ENCODE measurements around the gene ZNF423.

ZNF423 gene

GRCh38 chr16:49637933-49638672 is 217.8 kb downstream of the ZNF423 start:
- TF ChIP-seq, protein P1, sequence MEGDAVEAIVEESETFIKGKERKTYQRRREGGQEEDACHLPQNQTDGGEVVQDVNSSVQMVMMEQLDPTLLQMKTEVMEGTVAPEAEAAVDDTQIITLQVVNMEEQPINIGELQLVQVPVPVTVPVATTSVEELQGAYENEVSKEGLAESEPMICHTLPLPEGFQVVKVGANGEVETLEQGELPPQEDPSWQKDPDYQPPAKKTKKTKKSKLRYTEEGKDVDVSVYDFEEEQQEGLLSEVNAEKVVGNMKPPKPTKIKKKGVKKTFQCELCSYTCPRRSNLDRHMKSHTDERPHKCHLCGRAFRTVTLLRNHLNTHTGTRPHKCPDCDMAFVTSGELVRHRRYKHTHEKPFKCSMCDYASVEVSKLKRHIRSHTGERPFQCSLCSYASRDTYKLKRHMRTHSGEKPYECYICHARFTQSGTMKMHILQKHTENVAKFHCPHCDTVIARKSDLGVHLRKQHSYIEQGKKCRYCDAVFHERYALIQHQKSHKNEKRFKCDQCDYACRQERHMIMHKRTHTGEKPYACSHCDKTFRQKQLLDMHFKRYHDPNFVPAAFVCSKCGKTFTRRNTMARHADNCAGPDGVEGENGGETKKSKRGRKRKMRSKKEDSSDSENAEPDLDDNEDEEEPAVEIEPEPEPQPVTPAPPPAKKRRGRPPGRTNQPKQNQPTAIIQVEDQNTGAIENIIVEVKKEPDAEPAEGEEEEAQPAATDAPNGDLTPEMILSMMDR (conservative IDR thresholded peaks at IDR 0.05; ENCODE audit: low read length) = no peak
- no peak for DNase-seq (ENCODE audit: low read depth)

DNA sequence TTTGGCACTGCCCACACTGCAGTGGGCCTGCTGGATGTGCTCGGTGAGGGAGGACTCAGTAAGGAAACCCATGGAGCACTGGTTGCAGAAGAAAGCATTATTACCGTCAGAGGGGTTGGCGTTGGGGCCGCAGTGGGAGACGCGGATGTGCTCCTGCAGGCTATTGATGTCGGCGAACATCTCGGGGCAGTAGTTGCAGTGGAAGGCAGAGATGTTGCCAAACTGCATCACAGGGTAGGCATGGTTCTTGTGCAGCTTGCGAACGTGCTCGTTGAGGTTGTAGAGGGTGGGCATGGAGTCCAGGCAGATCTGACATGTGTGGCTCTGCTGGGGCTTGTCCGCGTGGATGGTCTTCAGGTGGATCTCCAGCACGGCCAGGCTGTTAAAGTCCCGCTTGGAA is 218.4 kb downstream of the ZNF423 start:
- DNase-seq (ENCODE audit: low read depth) = no peak
- no peak overlapping the region for H3K4me3 ChIP-seq (ENCODE audit: low read length)
- TF ChIP-seq, protein P1 (conservative IDR thresholded peaks at IDR 0.05; ENCODE audit: low read length) = no peak

More at GRCh38 chr16:49637933-49638672, 217.8 kb downstream of the ZNF423 start:
- no peak overlapping the region for H3K4me3 ChIP-seq (ENCODE audit: low read length)

DNA sequence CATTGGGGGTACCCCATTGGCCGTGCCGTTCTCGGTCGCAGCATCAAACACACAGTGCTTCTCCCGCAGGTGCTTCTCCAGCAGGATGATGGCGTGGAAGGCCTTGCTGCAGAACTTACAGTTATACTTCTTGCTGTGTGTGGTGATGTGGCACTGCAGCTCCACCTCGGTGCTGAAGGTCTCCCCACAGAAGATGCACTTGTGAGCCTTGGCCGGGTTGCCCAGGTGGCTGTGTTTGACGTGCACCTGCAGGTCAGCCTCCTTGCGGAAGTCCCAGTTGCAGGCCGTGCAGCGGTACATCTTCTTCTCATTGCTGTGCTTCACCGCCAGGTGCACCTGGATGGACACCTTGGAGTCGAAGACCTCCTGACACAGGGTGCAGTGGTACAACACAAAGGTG is 219.3 kb downstream of the ZNF423 start:
- TF ChIP-seq, protein P1 (conservative IDR thresholded peaks at IDR 0.05; ENCODE audit: low read length) = no peak
- H3K4me3 ChIP-seq (ENCODE audit: low read length) = no peak overlapping the region
- no peak for DNase-seq (ENCODE audit: low read depth)

- TF ChIP-seq, protein P1 (conservative IDR thresholded peaks at IDR 0.05; ENCODE audit: low read length) = no peak
- DNase-seq (ENCODE audit: low read depth) = no peak
- no peak overlapping the region for H3K4me3 ChIP-seq (ENCODE audit: low read length)
These were observed 220.0 kb downstream of the ZNF423 start for GRCh38 chr16:49635591-49636581.

DNA sequence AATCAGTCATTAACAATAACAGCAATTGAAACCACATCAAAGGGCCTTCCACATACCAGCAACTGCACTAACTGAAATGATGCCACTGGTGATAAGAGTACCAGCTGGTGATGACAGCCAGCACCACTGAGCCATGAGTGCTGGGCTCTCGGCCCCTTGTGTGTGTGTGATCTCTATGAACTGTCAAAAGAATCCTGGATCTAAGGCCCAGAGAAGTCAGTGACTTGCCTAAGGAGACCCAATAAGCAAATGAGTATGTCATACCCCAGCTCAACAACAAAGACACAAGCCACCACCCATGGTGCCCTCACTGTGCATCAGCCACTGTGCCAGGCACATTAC is 220.9 kb downstream of the ZNF423 start:
- TF ChIP-seq, protein P1 (conservative IDR thresholded peaks at IDR 0.05; ENCODE audit: low read length) = no peak
- no peak for DNase-seq (ENCODE audit: low read depth)
- no peak overlapping the region for H3K4me3 ChIP-seq (ENCODE audit: low read length)

DNA sequence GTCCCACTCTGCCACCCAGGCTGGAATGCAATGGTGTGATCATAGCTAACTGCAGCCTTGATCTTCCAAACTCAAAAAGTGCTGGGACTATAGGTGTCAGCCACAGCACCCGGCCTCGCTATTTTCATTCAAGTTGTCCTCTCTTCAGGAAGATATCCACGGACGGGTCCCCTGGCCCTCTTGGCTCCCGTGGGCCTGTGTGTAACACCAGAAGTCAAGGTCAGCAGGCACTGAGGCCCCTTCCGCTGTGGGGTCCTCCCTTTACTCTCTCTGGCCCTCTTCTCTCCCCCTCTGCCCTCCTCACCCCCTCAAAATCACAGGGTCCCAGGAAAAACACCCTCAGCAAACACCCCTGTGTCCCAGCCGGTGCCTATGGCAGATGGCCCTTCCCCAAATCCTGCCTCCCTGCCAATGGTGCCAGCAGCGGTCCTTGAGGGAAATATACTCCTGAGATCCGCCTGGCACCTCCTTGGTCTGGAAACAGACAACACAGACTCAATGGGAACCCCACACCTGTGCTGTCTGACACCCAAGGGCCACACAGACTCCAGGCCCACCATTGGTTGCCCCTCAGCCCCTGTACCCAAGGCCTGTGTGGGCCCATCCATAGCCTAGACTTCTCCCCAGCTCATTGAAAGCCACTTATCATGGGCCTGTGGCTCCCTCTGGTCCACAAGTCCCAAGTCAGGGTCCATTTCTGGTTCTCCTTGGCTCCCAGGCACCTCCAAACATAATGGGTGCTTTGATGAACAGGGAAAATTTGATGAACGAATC is 221.5 kb downstream of the ZNF423 start:
- TF ChIP-seq, protein P1 (conservative IDR thresholded peaks at IDR 0.05; ENCODE audit: low read length) = no peak
- no peak for DNase-seq (ENCODE audit: low read depth)
- H3K4me3 ChIP-seq (ENCODE audit: low read length) = no peak overlapping the region
